MCF 10A (cell line): ENCODE measurements around the gene YPEL2. TPM values are rescaled to one million over a fixed set of nuclear protein-coding genes. Genes with fewer than 3 reads are reported as not detected.

ENCODE experiments used
- BruUV-seq: library from RNA; stranded (reverse); fragments of 400-500 nt; replicated peaks from 2 replicates; lab custom pipeline; 2021; lab: Mats Ljungman, UMichigan
- CTCF ChIA-PET: fragments of 300-600 bp; sonication (Branson Sonifier 250); formaldehyde crosslinking; extraction: SDS; loops from one replicate; lab custom pipeline; 2021; ENCODE audit warnings: antibody characterized with exemption, inconsistent platforms; lab: Yijun Ruan, JAX
- POLR2A ChIA-PET: fragments of 300-600, 350-650 bp; sonication (Branson Sonifier 250); formaldehyde crosslinking; extraction: SDS; loops from one replicate; lab custom pipeline; 2020; ENCODE audit warnings: antibody characterized with exemption, inconsistent platforms; lab: Yijun Ruan, JAX
- DNase-seq: peaks from one replicate; pipeline ENCODE4 v3.0.0-alpha.2; 2018; ENCODE audit not compliant: unreplicated experiment
- H3K27ac Mint-ChIP-seq: one replicate; pipeline ENCODE4 v1.8.0; 2022; ENCODE audit warnings: mild to moderate bottlenecking, low read depth, mixed read lengths; ENCODE audit not compliant: unreplicated experiment
- H3K27me3 Mint-ChIP-seq: one replicate; pipeline ENCODE4 v1.8.0; 2022; ENCODE audit warnings: mixed read lengths; ENCODE audit not compliant: insufficient read depth, unreplicated experiment
- H3K36me3 Mint-ChIP-seq: one replicate; pipeline ENCODE4 v1.8.0; 2022; ENCODE audit warnings: mild to moderate bottlenecking, moderate library complexity, mixed read lengths; ENCODE audit not compliant: insufficient read depth, unreplicated experiment
- H3K4me1 Mint-ChIP-seq: one replicate; pipeline ENCODE4 v1.8.0; 2022; ENCODE audit warnings: mixed read lengths; ENCODE audit not compliant: insufficient read depth, unreplicated experiment
- H3K4me3 Mint-ChIP-seq: one replicate; pipeline ENCODE4 v1.8.0; 2022; ENCODE audit warnings: mild to moderate bottlenecking, moderate library complexity, mixed read lengths; ENCODE audit not compliant: unreplicated experiment
- H3K9me3 Mint-ChIP-seq: one replicate; pipeline ENCODE4 v1.8.0; 2022; ENCODE audit warnings: mixed read lengths; ENCODE audit not compliant: unreplicated experiment
- intact Hi-C: fragments of 100-400 bp; cut with micrococcal nuclease; formaldehyde crosslinking; loops from 2 replicates; pipeline ENCODE4 v1.14.1; 2022
- total RNA-seq: library from RNA; stranded (reverse); gene quantifications from 2 replicates; pipeline ENCODE4 v1.2.3, GENCODE V29; 2022
- TF ChIP-seq, protein P1 (sequence below): fragments of 200-600 bp; IDR thresholded peaks from one replicate; pipeline ENCODE4 v1.8.0; 2022; ENCODE audit warnings: antibody characterized with exemption, mild to moderate bottlenecking; ENCODE audit not compliant: unreplicated experiment

Gene YPEL2
- total RNA-seq, 1 experiment from 2014 or later = 2.1 TPM

DNA sequence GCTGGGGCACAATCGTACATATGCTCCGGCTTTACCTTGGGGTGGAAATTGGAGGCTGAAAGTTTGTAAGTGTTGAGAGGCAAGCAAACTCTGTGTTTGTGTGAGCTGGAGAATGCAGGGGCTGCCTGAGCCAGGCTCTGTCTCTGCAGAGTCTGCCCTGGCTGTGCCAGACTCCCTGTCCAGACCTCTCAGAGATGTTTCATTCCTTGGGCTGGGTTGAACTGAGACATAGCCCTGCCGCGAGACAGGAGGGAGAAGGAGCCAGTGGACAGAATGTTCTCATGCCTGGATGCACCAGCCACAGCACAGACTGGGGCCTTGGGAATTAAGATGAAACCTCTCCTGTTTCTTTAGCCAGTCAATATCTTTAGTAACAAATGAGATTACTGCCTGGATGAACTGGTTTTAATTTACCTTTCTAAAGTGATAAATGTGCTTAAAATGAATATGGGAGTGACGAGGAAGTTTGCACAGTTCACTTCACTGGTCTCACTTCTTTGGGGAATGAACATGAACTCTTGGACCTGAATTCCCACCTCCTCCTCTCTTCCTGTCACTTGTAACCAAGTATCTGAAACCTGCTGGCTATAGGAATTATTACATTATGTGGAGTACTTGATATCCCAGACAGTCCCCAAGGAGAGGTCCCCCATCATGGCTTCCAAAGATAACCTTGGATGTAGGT is 40.1 kb downstream of the YPEL2 start:
- no peak for DNase-seq
- TF ChIP-seq, protein P1, sequence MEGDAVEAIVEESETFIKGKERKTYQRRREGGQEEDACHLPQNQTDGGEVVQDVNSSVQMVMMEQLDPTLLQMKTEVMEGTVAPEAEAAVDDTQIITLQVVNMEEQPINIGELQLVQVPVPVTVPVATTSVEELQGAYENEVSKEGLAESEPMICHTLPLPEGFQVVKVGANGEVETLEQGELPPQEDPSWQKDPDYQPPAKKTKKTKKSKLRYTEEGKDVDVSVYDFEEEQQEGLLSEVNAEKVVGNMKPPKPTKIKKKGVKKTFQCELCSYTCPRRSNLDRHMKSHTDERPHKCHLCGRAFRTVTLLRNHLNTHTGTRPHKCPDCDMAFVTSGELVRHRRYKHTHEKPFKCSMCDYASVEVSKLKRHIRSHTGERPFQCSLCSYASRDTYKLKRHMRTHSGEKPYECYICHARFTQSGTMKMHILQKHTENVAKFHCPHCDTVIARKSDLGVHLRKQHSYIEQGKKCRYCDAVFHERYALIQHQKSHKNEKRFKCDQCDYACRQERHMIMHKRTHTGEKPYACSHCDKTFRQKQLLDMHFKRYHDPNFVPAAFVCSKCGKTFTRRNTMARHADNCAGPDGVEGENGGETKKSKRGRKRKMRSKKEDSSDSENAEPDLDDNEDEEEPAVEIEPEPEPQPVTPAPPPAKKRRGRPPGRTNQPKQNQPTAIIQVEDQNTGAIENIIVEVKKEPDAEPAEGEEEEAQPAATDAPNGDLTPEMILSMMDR = no peak
- BruUV-seq = no TSS peak
- Mint-ChIP-seq H3K27ac (no peak overlapping the region), H3K4me3 (no peak overlapping the region), H3K4me1 (peaks cover 29% of the 10 kb centered on the region), H3K36me3 (peaks cover 4% of the 10 kb centered on the region), H3K9me3 (no peaks in the 10 kb centered on the region), H3K27me3 (no peaks in the 10 kb centered on the region)
- intact Hi-C loops = no loop called here
- CTCF ChIA-PET = interaction anchor here (0.6 kb wide), 1 partner anchor 42 kb away, joined by 3 read pairs; no protein-coding TSS in a partner anchor
- POLR2A ChIA-PET = no interaction called here

DNA sequence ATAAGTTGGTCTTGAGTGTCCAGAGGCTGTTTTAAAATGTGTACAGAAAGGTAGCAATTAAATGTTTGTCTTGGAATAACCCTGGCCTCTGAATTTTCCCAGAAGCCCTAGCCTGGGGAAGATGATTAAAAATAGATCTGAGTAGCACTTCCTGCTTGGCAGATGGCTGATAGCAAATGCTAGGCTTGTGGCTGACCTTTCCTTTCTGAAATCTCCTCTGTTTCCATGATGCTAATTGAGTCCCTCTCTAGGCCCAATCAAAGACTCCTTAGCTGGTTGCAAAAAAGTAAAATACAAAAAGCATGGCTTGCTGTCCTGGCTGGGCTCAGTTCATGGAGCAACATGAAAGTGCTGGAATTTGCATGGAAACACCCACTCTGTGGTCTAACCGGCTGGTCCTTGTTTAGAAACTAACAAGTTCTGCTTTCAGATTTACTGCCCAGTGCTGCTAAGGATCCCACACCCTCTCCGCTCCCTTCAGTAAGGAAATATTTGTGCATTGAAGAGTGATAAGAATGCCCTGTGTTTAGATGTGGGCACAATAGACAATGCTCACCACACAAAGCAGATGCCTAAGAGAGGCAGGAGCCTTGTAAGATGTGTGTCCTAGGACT is 40.8 kb downstream of the YPEL2 start:
- TF ChIP-seq, protein P1 = no peak
- intact Hi-C loops = no loop called here
- H3K9me3 Mint-ChIP-seq = no peaks in the 10 kb centered on the region
- no TSS peak for BruUV-seq
- no peak overlapping the region for H3K27ac Mint-ChIP-seq
- peaks cover 26% of the 10 kb centered on the region for H3K4me1 Mint-ChIP-seq
- H3K36me3 Mint-ChIP-seq = peaks cover 4% of the 10 kb centered on the region
- peak; percentile 4 for DNase-seq
- no peaks in the 10 kb centered on the region for H3K27me3 Mint-ChIP-seq
- no peak overlapping the region for H3K4me3 Mint-ChIP-seq
- POLR2A ChIA-PET = interaction anchor here (1.6 kb wide), 1 partner anchor 10 kb away, joined by 4 read pairs; no protein-coding TSS in a partner anchor
- CTCF ChIA-PET = no interaction called here

DNA sequence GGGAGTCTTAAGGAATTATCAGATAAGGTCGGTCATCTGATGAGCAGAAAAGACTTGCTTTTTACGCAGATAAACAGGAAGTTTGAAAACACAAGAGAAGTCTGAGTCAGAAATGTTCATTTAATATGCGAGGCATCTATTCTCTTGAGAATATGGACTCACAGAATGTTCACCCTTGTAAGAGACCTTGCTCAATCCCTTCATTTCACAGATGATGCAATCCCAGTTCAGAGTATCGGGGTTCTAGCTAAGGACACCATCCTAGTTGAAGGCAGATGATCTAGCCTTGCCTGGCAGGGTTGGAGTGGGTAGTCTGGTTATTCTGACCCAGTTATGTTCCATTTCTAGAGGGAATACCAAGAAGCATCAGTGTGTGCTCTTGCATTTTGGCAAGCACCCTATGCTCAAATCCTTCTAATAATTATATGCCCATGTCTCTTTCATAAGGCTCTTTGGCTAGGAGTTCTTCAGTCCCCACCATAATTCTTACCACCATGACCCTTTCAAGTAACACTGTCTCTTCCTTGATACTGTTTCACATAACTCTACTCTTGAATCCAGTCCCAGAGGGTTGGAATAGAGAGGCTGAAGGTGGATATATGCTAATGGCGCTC is 42.5 kb downstream of the YPEL2 start:
- Mint-ChIP-seq H3K27ac (peak overlapping the region; percentile 70), H3K4me1 (peaks cover 37% of the 10 kb centered on the region), H3K27me3 (no peaks in the 10 kb centered on the region), H3K9me3 (no peaks in the 10 kb centered on the region), H3K36me3 (peaks cover 4% of the 10 kb centered on the region), H3K4me3 (no peak overlapping the region)
- ChIA-PET CTCF (no interaction called here), POLR2A (interaction anchor here (1.6 to 2.0 kb wide), 2 partner anchors 11 kb away, joined by 4 to 6 read pairs; no protein-coding TSS in a partner anchor)
- TF ChIP-seq, protein P1 = no peak
- no TSS peak for BruUV-seq
- intact Hi-C loops = no loop called here
- peak; percentile 69 for DNase-seq

DNA sequence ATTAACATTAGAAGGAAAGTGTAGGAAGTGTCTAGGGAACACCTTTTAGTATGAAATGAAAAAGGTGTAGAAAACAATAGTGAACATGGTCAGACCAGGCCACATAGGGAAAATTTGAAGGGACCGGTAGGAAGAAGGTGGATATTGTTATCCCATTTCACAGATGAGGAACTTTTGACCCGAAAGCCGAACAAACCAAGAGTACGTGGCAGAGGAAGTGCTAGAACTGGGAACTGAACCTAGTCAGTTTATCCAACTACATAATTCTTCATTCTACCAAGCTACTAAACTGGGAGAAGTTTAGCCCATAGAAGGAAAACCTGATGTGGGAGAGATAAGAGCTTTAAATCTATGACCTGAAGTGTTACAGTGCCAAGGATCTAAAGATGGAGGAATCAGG is 43.2 kb downstream of the YPEL2 start:
- Mint-ChIP-seq H3K36me3 (peaks cover 4% of the 10 kb centered on the region), H3K4me3 (no peak overlapping the region), H3K4me1 (peaks cover 37% of the 10 kb centered on the region), H3K27ac (no peak overlapping the region), H3K27me3 (no peaks in the 10 kb centered on the region), H3K9me3 (no peaks in the 10 kb centered on the region)
- TF ChIP-seq, protein P1 = no peak
- CTCF ChIA-PET = no interaction called here
- POLR2A ChIA-PET = interaction anchor here (2.0 kb wide), 1 partner anchor 12 kb away, joined by 6 read pairs; no protein-coding TSS in a partner anchor
- intact Hi-C loops = no loop called here
- no TSS peak for BruUV-seq
- DNase-seq = no peak
